GM19099 (cell line): Measurements from ENCODE around the gene COMP.

Source experiments
- POLR2A ChIP-seq: IDR thresholded peaks from 3 replicates; pipeline ENCODE4 v1.6.1; 2011; ENCODE audit warnings: low read depth; ENCODE audit not compliant: insufficient read length; ENCODE audit errors: extremely low read depth

Gene COMP

GRCh38 chr19:18793144-18794028 is 2.3 kb upstream of the COMP start:
- no peak for TF ChIP-seq POLR2A

- TF ChIP-seq POLR2A: no peak
Measured at GRCh38 chr19:18792661-18793060, 1.6 kb upstream of the COMP start.

DNA sequence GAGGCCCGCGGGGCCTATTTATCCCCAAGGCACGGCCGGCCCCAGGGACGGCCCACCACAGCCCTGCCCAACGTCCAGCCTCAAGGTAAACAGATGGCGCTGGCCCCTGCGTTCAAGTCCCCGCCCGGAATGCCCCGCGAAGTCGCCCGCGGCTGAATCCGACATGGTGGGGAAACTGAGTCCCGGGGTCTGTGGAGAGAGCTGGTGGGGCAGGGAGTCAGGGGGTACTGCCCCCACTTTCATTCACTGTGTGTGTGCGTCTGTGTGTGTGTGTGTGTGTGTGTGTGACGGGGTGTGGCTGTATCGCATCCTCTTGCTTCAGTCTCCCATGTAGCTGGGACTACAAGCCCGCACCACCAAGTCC is 192 bp upstream of the COMP start:
- no peak for TF ChIP-seq POLR2A

GRCh38 chr19:18789883-18790565 is 1.1 kb downstream of the COMP start:
- no peak for TF ChIP-seq POLR2A

DNA sequence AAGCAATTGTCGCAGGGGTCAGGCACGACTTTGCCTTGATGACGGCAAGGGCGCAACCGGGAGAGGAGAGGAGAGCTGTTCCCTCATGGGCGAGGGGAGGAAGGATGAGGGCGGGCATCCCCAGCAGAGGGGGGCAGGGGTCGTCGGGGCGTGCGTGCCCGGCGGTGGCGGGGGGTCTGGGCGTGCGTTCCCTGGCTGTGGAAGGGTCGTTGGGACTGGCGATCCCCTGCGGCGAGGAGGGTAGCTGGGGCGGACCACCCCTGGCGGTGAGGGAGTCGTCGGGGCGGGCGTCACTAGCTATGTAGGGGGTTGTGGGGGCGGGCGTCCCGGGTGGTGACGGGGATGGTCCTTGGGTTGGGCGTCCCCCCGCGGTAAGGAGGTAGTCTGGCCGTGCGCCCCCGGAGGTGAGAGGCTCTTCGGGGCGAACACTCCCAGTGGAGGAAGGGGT is 1.7 kb downstream of the COMP start:
- no peak for TF ChIP-seq POLR2A

- no peak for TF ChIP-seq POLR2A
Measured at GRCh38 chr19:18788529-18789421, 2.3 kb downstream of the COMP start.

DNA sequence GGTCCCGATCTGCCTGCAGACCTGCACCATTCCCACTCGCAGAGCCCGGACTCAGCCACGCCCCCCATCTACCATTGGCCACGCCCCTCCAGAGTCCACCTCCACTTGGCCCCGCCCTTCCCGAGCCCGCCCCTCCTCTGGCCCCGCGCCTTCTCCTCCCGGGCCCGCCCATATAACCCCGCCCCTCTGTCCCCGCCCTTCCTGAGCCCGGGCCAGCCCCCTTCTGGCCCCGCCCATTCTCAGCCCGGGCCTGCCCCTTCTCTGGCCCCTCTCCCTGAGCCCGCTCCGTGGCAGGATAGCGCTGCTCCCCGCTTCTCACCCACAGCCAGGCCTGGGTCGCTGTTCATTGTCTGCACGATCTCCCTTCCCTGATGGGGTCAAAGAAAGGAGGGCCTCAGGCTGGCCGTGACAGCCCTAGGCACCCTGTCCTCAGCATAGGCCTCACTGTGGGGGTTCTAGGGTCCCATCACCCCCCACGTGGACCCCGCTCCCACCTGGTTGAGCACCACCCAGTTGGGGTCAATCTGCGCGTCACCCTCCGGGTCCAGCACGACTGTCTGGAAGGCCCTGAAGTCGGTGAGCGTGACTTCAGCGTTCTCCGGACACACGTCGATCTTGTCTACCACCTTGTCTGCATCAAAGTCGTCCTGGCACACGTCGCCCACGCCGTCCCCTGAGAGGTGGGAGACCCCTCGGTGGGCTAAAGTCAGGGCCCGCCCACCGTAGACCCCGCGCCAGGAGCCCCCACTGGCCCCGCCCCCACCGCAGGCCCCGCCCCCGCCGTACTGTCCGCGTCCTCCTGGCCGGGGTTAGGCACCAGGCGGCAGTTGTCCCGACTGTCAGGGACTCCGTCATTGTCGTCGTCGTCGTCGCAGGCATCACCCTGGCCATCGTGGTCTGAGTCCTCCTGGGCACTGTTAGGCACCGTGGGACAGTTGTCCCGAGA is 5.7 kb downstream of the COMP start:
- TF ChIP-seq POLR2A: no peak

DNA sequence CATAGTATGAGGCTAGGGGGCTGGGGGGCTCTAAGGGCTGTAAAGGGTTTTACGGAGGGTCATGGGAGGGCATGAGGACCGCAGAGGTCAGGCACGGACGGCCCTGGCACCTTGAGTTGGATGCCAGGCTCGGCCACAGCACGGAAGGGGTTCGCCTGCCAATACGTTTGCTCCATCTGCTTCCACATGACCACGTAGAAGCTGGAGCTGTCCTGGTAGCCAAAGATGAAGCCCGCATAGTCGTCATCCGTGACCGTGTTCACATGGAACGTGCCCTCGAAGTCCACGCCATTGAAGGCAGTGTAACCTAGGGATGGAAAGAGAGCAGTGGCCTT is 6.4 kb downstream of the COMP start:
- TF ChIP-seq POLR2A: no peak

DNA sequence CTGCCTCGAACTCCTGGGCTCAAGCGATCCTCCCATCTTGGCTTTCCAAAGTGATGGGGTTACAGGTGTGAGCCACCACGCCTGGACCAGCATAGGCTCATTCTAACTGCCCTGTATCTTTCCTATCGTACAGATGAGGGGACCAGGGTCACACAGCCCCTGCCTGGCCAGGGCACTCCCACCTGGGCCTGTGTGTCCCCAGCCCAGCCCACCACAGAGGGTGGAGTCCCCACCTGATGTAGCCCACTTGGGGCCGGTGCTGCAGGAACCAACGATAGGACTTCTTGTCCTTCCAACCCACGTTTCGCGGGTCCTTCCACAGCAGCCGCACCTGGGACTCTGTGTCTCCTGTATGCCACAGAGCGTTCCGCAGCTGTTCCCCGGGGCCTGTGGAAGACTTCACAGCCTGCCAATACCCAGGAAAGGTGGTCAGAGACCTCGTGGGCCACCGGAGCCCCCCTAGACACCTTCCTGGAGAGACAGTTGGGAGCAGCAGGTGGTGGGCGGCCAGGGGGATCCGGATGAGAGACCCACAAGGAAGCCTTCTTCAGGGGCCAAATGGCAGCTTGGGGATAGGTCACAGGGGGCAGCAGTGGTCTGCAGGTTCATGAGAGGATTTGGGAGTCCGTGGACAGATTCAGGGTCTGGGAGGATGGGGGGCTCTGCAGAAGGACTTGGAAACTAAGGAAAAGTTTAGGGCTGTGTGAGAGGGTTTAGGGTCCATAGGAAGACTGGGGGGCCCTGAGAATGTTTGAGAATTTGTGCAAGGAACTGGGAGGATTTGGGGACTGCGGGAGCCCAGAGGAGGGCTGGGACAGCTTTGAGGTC is 6.9 kb downstream of the COMP start:
- TF ChIP-seq POLR2A: no peak

- no peak for TF ChIP-seq POLR2A
Measured at GRCh38 chr19:18782559-18783225, 8.4 kb downstream of the COMP start.

DNA sequence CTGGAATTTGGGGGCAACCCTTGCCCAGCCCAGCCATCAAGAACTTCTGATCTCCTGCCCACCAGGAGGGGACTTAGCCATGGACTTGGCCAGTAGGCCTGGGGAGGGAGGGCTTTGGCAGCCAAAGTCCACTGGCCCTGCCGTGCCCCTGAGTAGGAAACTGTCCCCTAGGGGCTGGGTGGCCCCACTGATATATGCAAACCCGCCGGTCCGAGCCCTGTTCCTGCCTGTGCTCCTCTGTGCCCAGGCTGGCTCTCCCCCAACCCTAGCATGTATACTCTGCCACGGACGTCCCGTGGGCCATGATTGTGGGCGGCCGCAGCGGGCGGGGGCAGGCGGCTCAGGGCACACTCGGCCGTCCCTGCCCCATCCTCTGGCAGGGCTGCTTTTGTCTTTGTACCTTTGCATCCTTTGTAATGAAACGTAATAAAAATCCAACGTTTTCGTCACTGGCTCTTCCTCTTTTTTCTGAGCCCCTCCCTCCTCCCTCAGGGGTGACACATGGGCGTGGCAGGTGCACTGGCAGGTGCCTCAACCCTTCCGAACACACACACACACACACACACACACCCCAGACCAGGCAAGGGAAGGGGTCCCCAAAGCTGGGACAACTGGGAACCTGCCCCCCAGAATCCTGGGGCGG is 9.1 kb downstream of the COMP start:
- no peak for TF ChIP-seq POLR2A

DNA sequence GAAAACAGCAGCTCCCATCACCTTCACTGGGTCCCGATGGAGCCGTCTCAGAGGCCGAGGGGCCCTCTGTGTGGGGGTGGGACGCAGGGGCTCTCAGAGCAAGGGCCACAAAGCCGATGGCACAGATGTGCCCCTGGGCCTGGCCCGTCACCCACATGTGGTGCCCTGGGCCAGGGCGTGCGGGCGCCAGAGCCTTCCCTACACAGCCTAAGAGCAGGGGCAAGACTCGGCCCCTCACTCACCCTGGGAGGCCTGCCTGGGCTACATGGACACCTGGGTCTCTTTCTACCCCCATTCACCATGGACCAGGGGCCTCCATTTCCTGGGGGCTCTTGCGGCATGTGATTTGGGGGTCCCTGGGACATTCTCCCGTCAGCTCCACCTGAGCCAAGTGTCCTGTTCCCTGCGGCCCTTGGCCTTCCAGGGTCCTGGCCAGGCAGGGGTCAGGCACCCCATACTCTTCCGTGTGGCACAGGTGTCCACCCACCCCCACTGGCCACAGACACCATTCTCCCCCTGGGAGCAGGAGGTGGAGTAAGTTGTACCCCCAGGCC is 10.0 kb downstream of the COMP start:
- TF ChIP-seq POLR2A: no peak
